HepG2 (cell line): ENCODE results near the gene ZKSCAN4. TPM values are rescaled to one million over a fixed set of nuclear protein-coding genes. Genes with fewer than 3 reads are reported as not detected.
A peak's percentile ranks its signal among the peaks of the same experiment; 100 is the strongest.

ENCODE experiments used
- ETV5 ChIP-seq: IDR thresholded peaks from 2 replicates; pipeline ENCODE4 v1.6.1; 2018; ENCODE audit warnings: missing biosample characterization, missing genetic modification reagents, inconsistent platforms, borderline replicate concordance
- HNRNPLL ChIP-seq: fragments of 200-400 bp; formaldehyde crosslinking; IDR thresholded peaks from 2 replicates; pipeline ENCODE4 v1.6.1; 2017; ENCODE audit warnings: mild to moderate bottlenecking, low read depth, low read length; ENCODE audit not compliant: poor library complexity, severe bottlenecking
- HOXA7 ChIP-seq: sonication (generic); formaldehyde crosslinking; IDR thresholded peaks from 2 replicates; pipeline ENCODE4 v1.8.1; 2022; ENCODE audit warnings: mild to moderate bottlenecking, missing genetic modification reagents, moderate library complexity
- MNT ChIP-seq: fragments of 450-650 bp; IDR thresholded peaks from 2 replicates; pipeline ENCODE4 v1.6.1; 2016
- NFYB ChIP-seq: sonication (generic); formaldehyde crosslinking; IDR thresholded peaks from 2 replicates; pipeline ENCODE4 v1.4.0; 2020; ENCODE audit warnings: missing genetic modification reagents
- PHF21A ChIP-seq: sonication (generic); formaldehyde crosslinking; IDR thresholded peaks from 2 replicates; pipeline ENCODE4 v1.5.0; 2020; ENCODE audit warnings: mild to moderate bottlenecking, missing genetic modification reagents
- REXO4 ChIP-seq: sonication (generic); formaldehyde crosslinking; IDR thresholded peaks from 2 replicates; pipeline ENCODE4 v1.8.0; 2022; ENCODE audit warnings: missing genetic modification reagents, mild to moderate bottlenecking, borderline replicate concordance
- SKI ChIP-seq: fragments of 450-650 bp; IDR thresholded peaks from one replicate; pipeline ENCODE4 v1.6.1; 2018; ENCODE audit warnings: mild to moderate bottlenecking; ENCODE audit not compliant: partially characterized antibody
- SMC3 ChIP-seq: IDR thresholded peaks from 2 replicates; pipeline ENCODE4 v1.6.1; 2011; ENCODE audit warnings: low read length, improper control_type of control experiment
- SRSF4 ChIP-seq: fragments of 200-400 bp; formaldehyde crosslinking; IDR thresholded peaks from one replicate; pipeline ENCODE4 v1.6.1; 2018; ENCODE audit warnings: mild to moderate bottlenecking, low read depth, low read length, moderate library complexity; ENCODE audit not compliant: poor library complexity, severe bottlenecking
- TEAD3 ChIP-seq: optimal IDR thresholded peaks from 2 replicates; pipeline ENCODE3; 2016; ENCODE audit warnings: borderline replicate concordance
- THAP11 ChIP-seq: IDR thresholded peaks from 2 replicates; pipeline ENCODE4 v1.6.1; 2016; ENCODE audit warnings: missing biosample characterization, missing genetic modification reagents
- THAP8 ChIP-seq: sonication (generic); formaldehyde crosslinking; IDR thresholded peaks from 2 replicates; pipeline ENCODE4 v1.5.1; 2020; ENCODE audit warnings: missing genetic modification reagents, mild to moderate bottlenecking, borderline replicate concordance
- ZBTB44 ChIP-seq: sonication (generic); formaldehyde crosslinking; IDR thresholded peaks from 2 replicates; pipeline ENCODE4 v1.4.0; 2020; ENCODE audit warnings: missing genetic modification reagents
- ZFP36L2 ChIP-seq: sonication (generic); formaldehyde crosslinking; IDR thresholded peaks from 2 replicates; pipeline ENCODE4 v1.4.0; 2020; ENCODE audit warnings: missing genetic modification reagents
- ZNF138 ChIP-seq: sonication (generic); formaldehyde crosslinking; IDR thresholded peaks from 2 replicates; pipeline ENCODE4 v1.5.0; 2020; ENCODE audit warnings: mild to moderate bottlenecking, low read depth, missing genetic modification reagents
- ZNF143 ChIP-seq: sonication (generic); formaldehyde crosslinking; IDR thresholded peaks from 2 replicates; pipeline ENCODE4 v1.4.0; 2020; ENCODE audit warnings: missing genetic modification reagents
- ZNF512B ChIP-seq: sonication (generic); formaldehyde crosslinking; IDR thresholded peaks from 2 replicates; pipeline ENCODE4 v1.5.1; 2020; ENCODE audit warnings: missing genetic modification reagents, mild to moderate bottlenecking, borderline replicate concordance
- ZNF557 ChIP-seq: sonication (generic); formaldehyde crosslinking; IDR thresholded peaks from 2 replicates; pipeline ENCODE4 v1.4.0; 2020; ENCODE audit warnings: missing genetic modification reagents
- ZNF558 ChIP-seq: sonication (generic); formaldehyde crosslinking; IDR thresholded peaks from 2 replicates; pipeline ENCODE4 v1.9.0; 2022; ENCODE audit warnings: mild to moderate bottlenecking, missing genetic modification reagents, borderline replicate concordance
- ZNF678 ChIP-seq: sonication (generic); formaldehyde crosslinking; IDR thresholded peaks from 2 replicates; pipeline ENCODE4 v1.4.0; 2020; ENCODE audit warnings: mild to moderate bottlenecking, missing genetic modification reagents
- ZNF775 ChIP-seq: sonication (generic); formaldehyde crosslinking; IDR thresholded peaks from 2 replicates; pipeline ENCODE4 v1.4.0; 2020; ENCODE audit warnings: missing genetic modification reagents, mild to moderate bottlenecking, moderate library complexity, borderline replicate concordance
- ZNF788 ChIP-seq: sonication (generic); formaldehyde crosslinking; IDR thresholded peaks from 2 replicates; pipeline ENCODE4 v1.5.0; 2020; ENCODE audit warnings: mild to moderate bottlenecking, missing genetic modification reagents, borderline replicate concordance
- polyA plus RNA-seq, 8 experiments: library from polyadenylated mRNA; depleted of rRNA in 3 of 8; stranded (reverse) in 7 of 8; unstranded in 1 of 8; fragments of >200 nt; fragmentation: Illumina TruSeq in 4 of 8; extraction: Trizol in 4 of 8; gene quantifications; 2 replicates each; pipeline versions ENCODE4 v1.2.1 to v1.2.3, GENCODE V29; 2011 to 2016; ENCODE audit warnings: low read depth in 4 of 8, missing spikeins in 1 of 8, mixed read lengths in 1 of 8; ENCODE audit not compliant: insufficient read depth in 1 of 8
- total RNA-seq, 5 experiments: library from RNA; depleted of rRNA; stranded (reverse); fragments of >200 nt; fragmentation: Illumina TruSeq; extraction: Trizol; gene quantifications; 2 replicates each; pipeline ENCODE4 v1.2.3, GENCODE V29; 2016; ENCODE audit warnings: low read depth in 1 of 5

ZKSCAN4 gene
- total and polyA plus RNA-seq, 2 of the 13 experiments (the other 11 are each of a cell fraction or from before 2014, with no cell fraction given) = 2.9 to 7.8 TPM

- TF ChIP-seq ZNF678 (CRISPR knock-in tag) (0 out of 2 replicates have a peak, but pooled peaks have one; percentile 61), ZNF143 (CRISPR knock-in tag) (no peak), THAP11 (CRISPR knock-in tag) (peak; percentile 72), REXO4 (CRISPR knock-in tag) (no peak), SRSF4 (no peak), SKI (peak; percentile 9), NFYB (CRISPR knock-in tag) (no peak), ZFP36L2 (CRISPR knock-in tag) (no peak), ZNF138 (CRISPR knock-in tag) (no peak), PHF21A (CRISPR knock-in tag) (peak; percentile 70), ZNF788 (CRISPR knock-in tag) (peak; percentile 53; the same call in 1 of the 2 replicates), TEAD3 (no peak), MNT (no peak), THAP8 (CRISPR knock-in tag) (0 out of 2 replicates have a peak, but pooled peaks have one; percentile 23), SMC3 (no peak), ZNF775 (CRISPR knock-in tag) (peak; percentile 88; the same call in 1 of the 2 replicates), ZNF558 (peak; percentile 60; the same call in 1 of the 2 replicates), ZBTB44 (CRISPR knock-in tag) (0 out of 2 replicates have a peak, but pooled peaks have one; percentile 32), HOXA7 (CRISPR knock-in tag) (no peak), HNRNPLL (peak; percentile 50), ZNF557 (no peak), ETV5 (peak; percentile 86; the same call in 1 of the 2 replicates), ZNF512B (CRISPR knock-in tag) (no peak)
Measured at GRCh38 chr6:28218312-28219248, 33.5 kb downstream of the ZKSCAN4 start (continued).
